K562 (cell line): ENCODE measurements around the gene NMRK2. TPM values are rescaled to one million over a fixed set of nuclear protein-coding genes. Genes with fewer than 3 reads are reported as not detected.

Experiments
- CHD1 ChIP-seq: fragments of 200-600 bp; sonication (generic); IDR thresholded peaks from one replicate; pipeline ENCODE4 v1.6.1; 2012; ENCODE audit warnings: mild to moderate bottlenecking, moderate library complexity, low read length, inconsistent platforms
- CHD4 ChIP-seq: fragments of 200-600 bp; sonication (generic); IDR thresholded peaks from 3 replicates; pipeline ENCODE4 v1.6.1; 2012; ENCODE audit warnings: low read depth, mild to moderate bottlenecking, mixed read lengths, low read length, inconsistent platforms; ENCODE audit not compliant: insufficient read depth, insufficient replicate concordance, poor library complexity, severe bottlenecking
- CREB1 ChIP-seq, 2 experiments: sonication (generic) in 1 of 2; formaldehyde crosslinking in 1 of 2; IDR thresholded peaks; 2 replicates each; pipeline versions ENCODE4 v1.6.1 to v1.8.0; 2012 to 2022; ENCODE audit warnings: inconsistent platforms in 1 of 2, mild to moderate bottlenecking in 1 of 2, missing genetic modification reagents in 1 of 2, moderate library complexity in 1 of 2
- CSDE1 ChIP-seq, 2 experiments: fragments of 450-650 bp; IDR thresholded peaks; 2 replicates each; pipeline ENCODE4 v1.6.1; 2016; ENCODE audit warnings: mild to moderate bottlenecking in 1 of 2
- GABPA ChIP-seq: fragments of 200-800 bp; sonication (Bioruptor generic); conservative IDR thresholded peaks from 2 replicates; pipeline ENCODE4 v1.6.1; 2016; ENCODE audit warnings: low read depth, missing genetic modification characterization, missing compliant biosample characterization
- GTF2B ChIP-seq: IDR thresholded peaks from 2 replicates; pipeline ENCODE4 v1.6.1; 2011; ENCODE audit not compliant: insufficient read length; ENCODE audit errors: extremely low read depth
- HDAC2 ChIP-seq: fragments of 450-650 bp; IDR thresholded peaks from 2 replicates; pipeline ENCODE4 v1.6.1; 2016; ENCODE audit warnings: mild to moderate bottlenecking
- KLF16 ChIP-seq: IDR thresholded peaks from 2 replicates; pipeline ENCODE4 v1.6.1; 2016; ENCODE audit warnings: antibody characterized with exemption
- MAX ChIP-seq: sonication (generic); formaldehyde crosslinking; IDR thresholded peaks from 2 replicates; pipeline ENCODE4 v1.9.0; 2022; ENCODE audit warnings: mild to moderate bottlenecking, missing genetic modification reagents
- MTA3 ChIP-seq: fragments of 450-650 bp; formaldehyde crosslinking; IDR thresholded peaks from 2 replicates; pipeline ENCODE4 v1.6.1; 2017; ENCODE audit warnings: mild to moderate bottlenecking, borderline replicate concordance
- OTX1 ChIP-seq: fragments of 450-650 bp; formaldehyde crosslinking; IDR thresholded peaks from 2 replicates; pipeline ENCODE4 v1.4.0; 2022; ENCODE audit warnings: mild to moderate bottlenecking
- PTRF ChIP-seq: fragments of 450-650 bp; IDR thresholded peaks from 2 replicates; pipeline ENCODE4 v1.6.1; 2016; ENCODE audit warnings: mild to moderate bottlenecking, missing genetic modification characterization, missing compliant biosample characterization
- RBM15 ChIP-seq: fragments of 200-400 bp; formaldehyde crosslinking; IDR thresholded peaks from 2 replicates; pipeline ENCODE4 v1.6.1; 2018; ENCODE audit warnings: mild to moderate bottlenecking, low read length, moderate library complexity; ENCODE audit not compliant: insufficient read depth
- SAP30 ChIP-seq: fragments of 200-600 bp; sonication (generic); IDR thresholded peaks from 2 replicates; pipeline ENCODE4 v1.6.1; 2012; ENCODE audit warnings: borderline replicate concordance, low read depth, mild to moderate bottlenecking, moderate library complexity, low read length, control low read depth, inconsistent platforms; ENCODE audit not compliant: insufficient read depth, poor library complexity, severe bottlenecking
- SIX5 ChIP-seq, 2 experiments: IDR thresholded peaks; 2 replicates each; pipeline ENCODE4 v1.6.1; 2011; ENCODE audit warnings: low read length in 2 of 2, borderline replicate concordance in 1 of 2, low read depth in 1 of 2, mild to moderate bottlenecking in 1 of 2, moderate library complexity in 1 of 2; ENCODE audit not compliant: insufficient read depth in 1 of 2
- SOX6 ChIP-seq: fragments of 450-650 bp; IDR thresholded peaks from 2 replicates; pipeline ENCODE4 v1.6.1; 2014; ENCODE audit warnings: mild to moderate bottlenecking
- STAT5B ChIP-seq: fragments of 250-450 bp; sonication (Bioruptor Pico); IDR thresholded peaks from 2 replicates; pipeline ENCODE4 v1.8.0; 2021; ENCODE audit warnings: mild to moderate bottlenecking, inconsistent platforms
- SUPT5H ChIP-seq: fragments of 450-650 bp; IDR thresholded peaks from 2 replicates; pipeline ENCODE4 v1.6.1; 2016
- TCF3 ChIP-seq: sonication (generic); formaldehyde crosslinking; IDR thresholded peaks from 2 replicates; pipeline ENCODE4 v1.4.0; 2020; ENCODE audit warnings: mild to moderate bottlenecking, missing genetic modification reagents
- THAP7 ChIP-seq: fragments of 250-450 bp; sonication (Bioruptor Pico); IDR thresholded peaks from 2 replicates; pipeline ENCODE4 v1.5.0; 2021
- ZBED1 ChIP-seq: IDR thresholded peaks from 2 replicates; pipeline ENCODE4 v1.6.1; 2014
- ZFP91 ChIP-seq: sonication (generic); formaldehyde crosslinking; IDR thresholded peaks from 2 replicates; pipeline ENCODE4 v1.8.0; 2022; ENCODE audit warnings: mild to moderate bottlenecking, missing genetic modification reagents
- ZKSCAN3 ChIP-seq: fragments of 250-450 bp; sonication (Bioruptor Pico); IDR thresholded peaks from 2 replicates; pipeline ENCODE4 v1.4.0; 2020
- ZNF134 ChIP-seq: fragments of 250-450 bp; sonication (Bioruptor Pico); conservative IDR thresholded peaks from 2 replicates; pipeline ENCODE4 v1.4.0; 2020
- ZNF165 ChIP-seq: fragments of 250-450 bp; sonication (Bioruptor Pico); IDR thresholded peaks from 2 replicates; pipeline ENCODE4 v1.4.0; 2020; ENCODE audit warnings: borderline replicate concordance
- ZNF347 ChIP-seq: fragments of 450-650 bp; formaldehyde crosslinking; IDR thresholded peaks from 2 replicates; pipeline ENCODE4 v1.4.0; 2020; ENCODE audit warnings: low read depth, mild to moderate bottlenecking, moderate library complexity
- polyA plus RNA-seq, 8 experiments: library from polyadenylated mRNA; depleted of rRNA in 4 of 8; stranded (reverse) in 5 of 8; unstranded in 3 of 8; fragments of >200 nt; fragmentation: Nextera tagmentation in 2 of 8; fragmentation: Illumina TruSeq in 1 of 8; extraction: Ambion mirVana in 2 of 8; extraction: Trizol in 1 of 8; gene quantifications; 2 replicates each; pipeline versions ENCODE4 v1.2.1 to v1.2.3, GENCODE V29; 2011 to 2014; ENCODE audit warnings: inconsistent platforms in 1 of 8, missing spikeins in 1 of 8
- total RNA-seq, 7 experiments: library from RNA; depleted of rRNA in 6 of 7; stranded (reverse); fragments of >200 nt in 6 of 7; fragmentation: Illumina TruSeq in 2 of 7; extraction: Trizol in 2 of 7; gene quantifications; 2 replicates each; pipeline versions ENCODE4 v1.2.1 to v1.2.3, GENCODE V29; 2011 to 2021; ENCODE audit warnings: low replicate concordance in 1 of 7

The NMRK2 gene
- total and polyA plus RNA-seq, 9 of the 15 experiments (the other 6 are each of a cell fraction or from before 2014, with no cell fraction given), result not detected

GRCh38 chr19:3977242-3978143 lies 44.6 kb downstream of the NMRK2 start (continued):
- TF ChIP-seq ZBED1 (no peak; the same call in 1 of the 2 replicates), KLF16 (no peak), SOX6 (no peak), GABPA (tag) (no peak), ZFP91 (CRISPR knock-in tag) (no peak), MTA3 (no peak), OTX1 (CRISPR knock-in tag) (no peak), HDAC2 (no peak), CREB1 (IDR thresholded peaks at IDR 0.05) (peak; percentile 40; the same call in 1 of the 2 replicates), CREB1 (CRISPR knock-in tag; IDR thresholded peaks at IDR 0.05) (peak; percentile 28; the same call in 1 of the 2 replicates), CSDE1 (IDR thresholded peaks at IDR 0.05) (no peak), ZNF165 (CRISPR knock-in tag) (no peak), THAP7 (no peak), SAP30 (no peak), GTF2B (no peak), CHD1 (no peak), ZNF134 (CRISPR knock-in tag) (no peak), PTRF (tag) (no peak), SIX5 (IDR thresholded peaks at IDR 0.05; ENCODE audit: borderline replicate concordance in 1 of 2, insufficient read depth in 1 of 2, low read depth in 1 of 2, low read length in 2 of 2) (no peak), TCF3 (CRISPR knock-in tag) (no peak), SUPT5H (peak; percentile 49), MAX (CRISPR knock-in tag) (peak; percentile 61), ZNF347 (CRISPR knock-in tag) (no peak), RBM15 (0 out of 2 replicates have a peak, but pooled peaks have one; percentile 32), ZKSCAN3 (CRISPR knock-in tag) (no peak), STAT5B (CRISPR knock-in tag) (no peak), CHD4 (no peak)
